GM23248 (cell line): ENCODE data around the gene ZNF750.

Source experiments
- EZH2 ChIP-seq: fragments of 200-600 bp; sonication (generic); IDR thresholded peaks from 2 replicates; pipeline ENCODE4 v1.6.1; 2018; ENCODE audit warnings: antibody characterized with exemption, mild to moderate bottlenecking; ENCODE audit not compliant: insufficient read depth, poor library complexity, severe bottlenecking
- EZH2phosphoT487 ChIP-seq: fragments of 200-600 bp; sonication (generic); IDR thresholded peaks from 2 replicates; pipeline ENCODE4 v1.6.1; 2018; ENCODE audit warnings: antibody characterized with exemption, moderate library complexity, mild to moderate bottlenecking, low read depth; ENCODE audit not compliant: insufficient read depth

GRCh38 chr17:82805254-82805653 is 34.6 kb downstream of the ZNF750 start:
- TF ChIP-seq EZH2 (no peak), EZH2phosphoT487 (no peak)
